ENCODE measurements around the gene GOLGA1.

GOLGA1 gene

GRCh38 chr9:124835026-124835557 is 105.8 kb downstream of the GOLGA1 start:
- peak; percentile 95 for DNase-seq (ENCODE audit: insufficient read length, low spot score)
- TF ChIP-seq POLR2A (IDR thresholded peaks at IDR 0.05; ENCODE audit: low read depth, low read length) = no peak
- FAIRE-seq = no peak

GRCh38 chr9:124834591-124834990 is 106.3 kb downstream of the GOLGA1 start:
- peak; percentile 87 for DNase-seq (ENCODE audit: insufficient read length, low spot score)
- no peak for TF ChIP-seq POLR2A (IDR thresholded peaks at IDR 0.05; ENCODE audit: low read depth, low read length)
- FAIRE-seq = peak; percentile 33

- FAIRE-seq (no peak), DNase-seq (ENCODE audit: insufficient read length, low spot score) (no peak)
- TF ChIP-seq POLR2A (IDR thresholded peaks at IDR 0.05; ENCODE audit: low read depth, low read length) = no peak
Observed at GRCh38 chr9:124831642-124832364, 109.1 kb downstream of the GOLGA1 start.

- no peak for TF ChIP-seq POLR2A (IDR thresholded peaks at IDR 0.05; ENCODE audit: low read depth, low read length)
- FAIRE-seq = no peak
Observed at GRCh38 chr9:124830593-124830992, 110.3 kb downstream of the GOLGA1 start.

GRCh38 chr9:124829334-124829669 is 111.6 kb downstream of the GOLGA1 start:
- DNase-seq (ENCODE audit: insufficient read length, low spot score) = no peak
- FAIRE-seq = no peak
- no peak for TF ChIP-seq POLR2A (IDR thresholded peaks at IDR 0.05; ENCODE audit: low read depth, low read length)

More at GRCh38 chr9:124830593-124830992, 110.3 kb downstream of the GOLGA1 start:
- no peak for DNase-seq (ENCODE audit: insufficient read length, low spot score)

GRCh38 chr9:124828489-124829333 is 112.2 kb downstream of the GOLGA1 start:
- TF ChIP-seq POLR2A (IDR thresholded peaks at IDR 0.05; ENCODE audit: low read depth, low read length) = no peak
- DNase-seq (ENCODE audit: insufficient read length, low spot score) = no peak
- FAIRE-seq = no peak
